CD4-positive, alpha-beta T cell treated with Interleukin-4 for 4 hours (primary cell): ENCODE results near the gene KLK1.
"Not testable (repeated sequence)": the region's sequence is repeated elsewhere in the genome, so short reads cannot be mapped to it uniquely, and the experiment has no call there.

ENCODE experiments used
- DNase-seq: peaks from one replicate; pipeline ENCODE4 v3.0.0-alpha.2; 2020

The KLK1 gene

DNA sequence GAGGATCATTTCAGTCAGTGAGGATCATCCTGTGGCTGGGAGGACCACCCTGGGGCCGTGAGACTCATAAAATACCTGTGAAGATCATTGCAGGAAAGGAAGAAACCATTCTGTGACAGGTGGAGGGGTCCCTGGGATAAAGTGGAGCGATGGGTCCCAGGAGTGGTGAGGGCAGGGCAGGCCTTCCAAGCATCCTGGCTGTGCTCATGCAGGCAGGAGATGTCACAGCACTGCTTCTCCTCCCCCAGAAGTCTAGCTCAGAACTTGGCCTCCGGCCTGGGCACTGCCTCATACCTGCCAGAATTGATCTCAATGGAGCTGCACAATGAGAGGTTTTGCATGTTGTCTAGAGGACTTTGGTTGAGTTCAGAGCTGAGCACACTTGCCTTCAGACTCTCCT, 11.1 kb downstream of the KLK1 start:
- DNase-seq: no peak

DNA sequence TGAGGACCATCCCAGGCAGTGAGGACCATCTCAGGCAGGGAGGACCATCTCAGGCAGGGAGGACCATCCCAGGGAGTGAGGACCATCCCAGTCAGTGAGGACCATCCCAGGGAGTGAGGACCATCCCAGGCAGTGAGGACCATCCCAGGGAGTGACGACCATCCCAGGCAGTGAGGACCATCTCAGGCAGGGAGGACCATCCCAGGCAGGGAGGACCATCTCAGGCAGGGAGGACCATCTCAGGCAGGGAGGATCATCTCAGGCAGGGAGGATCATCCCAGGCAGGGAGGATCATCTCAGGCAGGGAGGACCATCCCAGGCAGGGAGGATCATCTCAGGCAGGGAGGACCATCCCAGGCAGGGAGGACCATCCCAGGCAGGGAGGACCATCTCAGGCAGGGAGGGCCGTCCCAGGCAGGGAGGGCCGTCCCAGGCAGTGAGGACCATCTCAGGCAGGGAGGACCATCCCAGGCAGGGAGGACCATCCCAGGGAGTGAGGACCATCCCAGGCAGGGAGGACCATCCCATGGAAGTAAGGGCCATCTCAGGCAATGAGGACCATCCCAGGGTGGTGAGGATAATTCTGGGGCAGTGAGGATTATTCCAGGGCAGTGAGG, 11.9 kb downstream of the KLK1 start:
- not testable (repeated sequence) for DNase-seq

DNA sequence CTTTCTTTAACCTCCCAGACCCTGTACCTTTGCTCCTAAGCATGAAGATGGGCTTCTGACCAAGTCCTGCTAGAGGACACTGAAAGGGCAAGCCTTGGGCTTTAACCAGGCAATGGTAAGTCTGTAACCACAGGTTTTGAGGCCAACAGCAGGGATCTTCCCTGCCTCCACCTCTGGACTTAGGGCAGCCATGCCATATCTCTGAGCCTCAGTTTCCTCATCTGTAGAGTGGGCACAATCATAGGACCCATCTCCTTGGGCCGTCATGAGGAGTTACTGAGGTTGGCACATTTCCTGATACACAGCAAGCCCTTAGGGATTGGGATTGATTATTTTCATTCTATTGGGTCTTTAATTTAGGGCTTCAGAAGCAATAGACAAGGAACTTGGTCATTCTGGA, 14.7 kb downstream of the KLK1 start:
- no peak for DNase-seq

DNA sequence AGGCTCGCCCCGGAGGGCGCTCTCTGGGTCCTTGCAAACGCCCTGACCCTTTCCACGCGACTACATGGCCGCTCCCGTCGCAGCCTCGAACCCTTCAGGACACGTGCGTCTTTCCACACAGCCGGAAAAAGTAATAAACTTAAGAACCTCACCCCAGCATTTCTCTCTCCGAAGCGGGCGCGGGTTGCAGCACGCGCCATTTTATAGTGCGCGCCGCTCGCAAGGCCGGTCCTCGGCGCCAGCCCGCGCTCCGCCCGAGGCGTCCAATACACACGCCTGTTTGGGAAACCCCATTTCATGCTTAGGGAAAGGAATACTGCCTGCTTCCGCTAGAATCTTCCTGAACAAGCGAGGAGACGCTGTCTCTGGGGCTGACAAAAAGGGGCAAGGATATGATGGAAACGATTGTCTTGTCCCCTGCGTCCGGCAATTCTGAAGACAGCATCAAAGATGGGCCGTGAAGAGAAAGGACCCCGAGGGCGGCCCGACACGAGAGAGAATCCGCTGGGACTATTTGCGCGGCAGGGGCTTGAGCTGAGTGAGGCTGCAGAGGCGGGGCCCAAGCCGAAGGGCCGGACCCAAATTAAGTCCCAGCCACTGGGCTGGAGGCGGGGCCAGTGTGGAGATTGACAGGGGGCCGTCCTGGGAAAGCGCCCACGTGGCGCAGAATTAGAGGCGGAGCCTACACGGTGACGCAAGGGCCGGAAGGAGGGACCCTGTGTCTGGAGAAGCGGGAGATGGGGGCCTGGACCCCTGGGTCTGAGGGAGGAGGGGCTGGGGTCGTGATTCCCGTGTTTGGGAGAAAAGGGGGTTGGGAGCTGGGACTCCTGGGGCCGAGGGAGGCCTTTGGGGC, 18.9 kb downstream of the KLK1 start:
- peak; percentile 99 for DNase-seq

DNA sequence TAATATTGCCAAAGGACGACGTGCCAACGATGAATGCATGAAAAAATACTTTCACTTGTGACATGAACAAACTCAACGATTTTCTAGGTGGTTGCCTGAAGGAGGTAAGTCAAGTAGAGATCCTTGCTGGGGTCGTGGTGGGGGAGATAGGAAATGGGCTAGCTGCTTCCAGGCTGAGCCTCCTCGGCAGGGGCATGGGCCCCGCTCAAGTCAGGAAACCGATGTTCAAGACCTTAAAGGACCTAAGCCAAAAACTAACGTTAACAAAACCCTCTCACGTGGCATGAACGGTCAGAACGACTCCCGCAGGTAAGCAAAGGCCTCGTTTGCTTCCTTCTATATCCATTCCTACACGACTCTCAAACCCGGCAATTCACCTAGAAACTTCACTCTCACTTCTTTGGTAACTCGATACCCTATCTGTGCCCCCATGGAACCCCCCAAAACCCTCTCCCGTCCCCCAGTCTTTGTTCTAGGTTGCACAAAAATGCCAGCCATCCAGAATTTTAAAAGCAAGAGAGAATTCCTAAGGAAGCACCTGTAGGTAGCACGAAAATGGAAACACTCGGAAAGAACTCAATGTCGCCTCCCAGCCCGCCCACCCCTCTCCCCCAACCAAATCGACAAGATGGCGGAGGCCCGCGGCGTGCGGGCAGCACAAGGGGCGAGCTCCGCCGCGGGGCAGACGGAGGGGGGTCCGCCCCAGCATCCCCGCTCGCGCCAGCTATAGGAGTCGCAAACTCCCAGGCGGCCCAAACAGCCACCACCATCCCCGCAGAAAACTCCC, 19.8 kb downstream of the KLK1 start:
- no peak for DNase-seq

DNA sequence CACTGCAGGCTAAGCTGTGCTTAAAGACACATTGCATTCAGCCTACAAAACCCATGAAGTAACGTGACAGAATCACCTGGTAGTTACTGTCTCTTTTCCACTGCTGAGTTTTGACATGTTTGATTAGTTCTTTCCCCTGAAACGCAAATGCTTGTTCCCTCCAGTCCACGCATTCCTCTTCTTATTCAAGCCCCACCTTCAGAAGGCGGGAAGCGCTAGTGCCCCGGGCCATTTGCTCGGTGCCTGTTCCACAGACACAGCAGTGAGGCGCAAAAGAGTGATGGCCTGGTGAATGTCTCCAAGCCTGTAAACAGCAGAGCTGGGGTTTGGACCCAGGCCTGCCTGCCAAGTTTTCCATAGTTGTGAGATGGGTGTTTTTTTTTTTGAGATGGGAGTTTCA, 22.5 kb downstream of the KLK1 start:
- DNase-seq: no peak

DNA sequence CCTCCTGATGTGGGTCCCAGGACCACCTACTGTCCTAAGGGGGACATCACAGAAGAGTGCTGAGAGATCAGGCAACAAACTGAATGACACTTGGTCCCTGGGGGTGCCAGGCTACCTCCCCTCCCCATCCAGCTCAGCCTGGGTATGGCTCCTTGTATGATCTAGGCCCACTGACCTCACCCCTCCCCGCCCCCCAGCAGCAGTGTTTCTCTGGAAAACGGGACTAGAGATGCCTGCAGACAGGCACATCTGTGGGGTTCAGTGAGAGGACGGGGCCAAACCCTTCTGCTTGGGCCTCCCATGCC, 24.1 kb downstream of the KLK1 start:
- no peak for DNase-seq

DNA sequence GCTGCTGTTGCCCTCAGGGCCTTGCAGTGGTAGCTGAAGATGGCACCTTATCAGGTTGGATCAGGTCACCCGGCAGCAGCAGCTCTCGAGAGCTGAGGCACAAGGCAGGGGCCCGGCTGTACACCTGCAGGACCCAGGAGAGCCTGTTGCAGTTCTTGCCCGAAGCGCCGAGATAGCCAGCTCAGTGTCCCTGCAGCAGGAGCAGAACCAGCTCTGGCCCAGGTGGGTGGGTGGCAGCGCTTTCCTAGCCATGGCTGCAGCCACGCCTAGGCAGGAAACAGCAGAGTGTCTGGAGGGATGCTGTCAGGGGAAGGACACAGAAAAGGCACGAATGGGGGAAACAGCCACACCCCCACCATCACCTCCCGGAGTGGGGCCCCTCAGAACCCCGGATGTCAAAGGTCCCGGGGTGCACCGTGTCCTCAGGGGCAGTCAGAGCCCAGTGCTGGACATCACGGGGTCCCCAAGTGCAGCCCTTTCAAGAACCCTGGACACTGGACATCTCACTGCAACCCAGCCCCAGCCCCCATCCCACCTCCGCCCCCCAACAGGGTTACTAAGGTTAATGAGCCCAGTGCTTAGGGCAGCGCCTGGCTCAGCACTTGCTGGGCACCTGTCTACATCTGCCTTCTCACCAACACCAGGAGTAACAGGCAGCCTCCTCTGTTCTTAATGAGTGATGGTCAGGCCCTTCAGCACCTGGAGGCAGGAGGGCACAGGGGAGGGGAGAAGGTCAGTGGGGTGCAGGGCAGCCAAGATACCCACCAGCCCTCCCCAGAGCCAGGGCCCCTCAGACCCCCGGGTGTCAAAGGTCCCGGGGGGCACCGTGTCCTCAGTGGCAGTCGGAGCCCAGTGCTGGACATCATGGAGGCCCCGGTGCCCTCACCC, 24.7 kb downstream of the KLK1 start:
- no peak for DNase-seq

DNA sequence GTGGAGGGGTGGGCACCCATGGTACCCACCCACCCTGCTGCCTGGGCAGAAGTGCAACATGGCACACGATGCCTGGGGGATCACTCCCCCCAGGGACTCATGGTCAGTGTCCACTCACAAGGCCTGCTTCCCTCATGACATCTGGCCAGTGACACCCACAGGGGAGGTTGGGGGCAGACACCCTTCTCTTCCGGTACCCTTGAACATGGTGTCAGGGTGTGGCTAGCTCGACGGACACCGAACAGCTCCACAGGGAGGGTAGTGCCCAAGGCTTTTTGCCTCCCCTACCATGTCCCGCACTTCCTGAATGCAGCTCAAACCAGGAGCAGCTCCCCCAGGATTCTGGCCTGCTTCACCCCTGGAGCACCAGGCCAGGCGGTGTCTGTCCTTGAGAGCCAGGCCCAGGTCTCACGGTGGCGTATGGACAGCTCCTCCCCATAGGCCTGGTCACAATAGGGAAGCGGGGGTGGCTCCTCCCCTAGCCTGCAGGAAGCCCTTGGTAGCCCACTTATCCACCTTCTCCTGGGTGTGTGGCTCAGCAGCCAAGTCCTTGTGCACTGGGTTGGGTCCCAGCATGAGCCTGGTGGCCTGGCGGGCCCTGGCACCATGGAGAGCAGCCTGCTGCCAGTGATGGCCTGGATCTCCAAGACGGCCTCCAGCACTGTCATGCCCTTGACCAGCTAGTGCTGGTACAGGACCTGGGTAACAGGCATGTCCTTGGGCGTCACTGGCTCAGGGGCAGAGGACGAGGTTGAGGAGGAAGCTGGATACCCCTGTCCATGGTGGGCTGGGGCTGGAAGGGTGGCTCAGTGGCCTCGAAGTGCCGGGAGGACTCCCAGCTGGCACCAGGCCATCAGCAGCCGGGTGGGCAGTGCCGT, 25.6 kb downstream of the KLK1 start:
- no peak for DNase-seq

DNA sequence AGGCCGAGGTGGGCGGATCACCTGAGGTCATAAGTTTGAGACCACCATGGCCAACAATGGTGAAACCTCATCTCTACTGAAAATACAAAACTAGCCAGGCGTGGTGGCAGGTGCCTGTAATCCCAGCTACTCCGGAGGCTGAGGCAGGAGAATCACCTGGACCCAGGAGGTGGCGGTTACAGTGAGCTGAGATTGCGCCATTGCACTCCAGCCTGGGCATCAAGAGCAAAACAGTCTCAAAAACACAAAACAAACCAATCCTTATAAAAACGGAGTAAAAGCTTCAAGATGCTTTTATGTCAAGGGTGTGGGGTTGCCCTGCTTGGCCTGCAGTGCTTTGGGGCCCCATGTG, 26.2 kb downstream of the KLK1 start:
- no peak for DNase-seq

DNA sequence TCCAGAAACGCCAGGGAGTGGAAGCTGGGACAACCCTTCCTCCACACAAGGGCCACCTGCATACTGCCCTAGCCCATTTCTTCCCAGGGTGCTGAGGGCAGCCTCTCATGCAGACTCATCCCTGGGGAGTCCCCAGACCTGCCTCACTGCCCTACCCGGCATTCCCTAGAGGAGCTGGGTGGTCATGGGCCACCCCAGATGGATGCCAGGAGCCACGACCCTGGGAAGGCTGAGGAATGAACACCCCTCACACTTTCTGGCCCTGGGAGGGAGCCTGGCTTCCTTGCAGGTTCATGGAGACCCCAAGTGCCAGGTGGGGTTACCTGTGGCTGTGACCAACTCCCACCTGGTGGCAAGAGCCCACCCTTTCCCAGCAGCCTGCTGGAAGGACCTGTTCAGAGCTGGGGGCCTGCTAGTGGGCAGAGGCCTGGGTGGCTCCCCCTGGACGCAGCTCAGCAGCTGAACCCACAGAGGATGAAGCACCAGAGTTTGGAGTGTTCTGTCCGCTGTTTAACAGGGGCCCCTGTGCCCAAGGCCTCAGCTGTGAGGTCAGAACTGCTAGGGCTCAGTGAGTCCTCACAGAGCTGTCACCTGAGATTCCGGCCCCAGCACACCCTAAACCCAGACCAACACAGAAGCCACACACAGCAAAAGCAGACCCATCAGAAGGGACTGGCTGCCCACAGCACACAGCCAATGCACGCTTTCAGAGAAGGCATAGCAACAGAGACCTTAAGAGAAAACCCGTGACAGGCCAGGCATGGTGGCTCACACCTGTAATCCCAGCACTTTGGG, 26.8 kb downstream of the KLK1 start:
- no peak for DNase-seq

DNA sequence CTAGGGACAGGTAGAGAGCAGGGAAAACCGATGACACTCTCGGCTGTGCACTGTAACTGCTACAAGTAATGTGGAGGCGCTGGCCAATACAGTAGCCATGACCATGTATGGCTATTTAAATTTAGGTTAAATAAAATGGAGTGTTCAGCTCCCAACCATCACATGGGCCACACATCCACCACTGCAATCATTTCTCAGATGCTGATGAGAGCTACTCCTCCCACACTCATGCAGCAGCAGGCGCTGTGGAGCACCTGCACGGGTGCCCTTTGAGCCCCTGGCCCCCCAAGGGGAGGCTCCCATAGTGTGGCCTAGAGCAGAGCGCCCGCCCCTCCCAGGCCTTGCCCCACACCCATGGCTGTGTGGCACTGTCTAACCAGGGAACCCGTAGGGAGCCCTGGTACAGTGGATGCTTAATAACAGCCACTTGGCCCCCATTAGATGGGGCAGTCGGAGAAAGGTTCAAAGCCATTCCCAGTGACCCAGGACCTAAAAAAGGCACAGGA, 27.4 kb downstream of the KLK1 start:
- DNase-seq: no peak

DNA sequence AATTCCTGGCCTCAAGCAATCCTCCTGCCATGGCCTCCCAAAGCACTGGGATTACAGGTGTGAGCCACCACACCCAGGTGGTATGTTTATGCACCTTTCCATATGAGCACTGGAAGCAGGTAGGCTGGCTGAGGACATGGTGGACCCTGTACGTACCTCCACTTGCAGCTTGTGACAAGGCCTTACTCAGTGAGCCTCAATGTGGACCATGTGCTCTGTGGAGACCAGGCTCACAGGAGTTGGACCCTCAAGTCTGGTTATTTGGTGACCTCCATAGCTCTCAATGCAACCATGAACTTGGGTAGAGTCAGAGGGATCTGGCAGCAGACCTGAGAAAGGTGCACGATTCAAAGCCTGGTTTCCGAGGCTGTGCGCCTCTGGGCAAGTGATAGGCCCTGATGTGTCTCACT, 27.9 kb downstream of the KLK1 start:
- DNase-seq: no peak

DNA sequence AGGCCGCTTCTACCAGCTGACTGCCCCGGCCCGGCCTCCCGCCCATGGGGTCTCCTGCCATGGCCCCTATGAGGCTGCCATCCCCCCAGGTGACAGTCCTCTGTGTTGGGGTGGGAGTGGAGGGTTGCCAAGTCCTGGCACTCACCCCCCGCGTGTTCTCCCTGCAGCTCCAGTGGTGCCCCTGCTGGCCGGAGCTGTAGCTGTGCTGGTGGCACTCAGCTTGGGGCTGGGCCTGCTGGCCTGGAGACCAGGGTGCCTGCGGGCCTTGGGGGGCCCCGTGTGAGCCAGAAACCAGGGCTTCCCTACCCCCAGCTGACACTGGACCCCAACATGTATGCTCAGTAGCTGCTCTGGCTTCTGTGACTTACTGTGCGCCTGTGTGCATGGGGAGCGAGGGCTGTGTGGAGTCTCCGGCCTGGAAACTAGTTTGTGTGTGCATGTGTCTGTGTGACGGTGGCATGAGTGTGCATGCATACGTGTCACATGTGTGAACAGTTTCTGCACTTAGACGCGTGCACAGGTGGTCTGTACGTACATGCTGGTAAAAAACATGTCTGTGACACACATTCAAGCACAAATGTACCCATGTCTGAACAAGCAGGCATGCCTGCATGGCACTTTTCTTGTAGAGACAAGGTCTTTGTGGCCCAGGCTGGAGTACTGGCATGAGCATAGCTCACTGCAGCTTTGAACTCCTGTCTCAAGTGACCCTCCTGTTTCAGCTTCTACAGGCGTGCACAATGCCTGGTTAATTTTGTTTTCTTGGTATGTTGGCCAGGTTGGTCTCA, 28.5 kb downstream of the KLK1 start:
- no peak for DNase-seq

DNA sequence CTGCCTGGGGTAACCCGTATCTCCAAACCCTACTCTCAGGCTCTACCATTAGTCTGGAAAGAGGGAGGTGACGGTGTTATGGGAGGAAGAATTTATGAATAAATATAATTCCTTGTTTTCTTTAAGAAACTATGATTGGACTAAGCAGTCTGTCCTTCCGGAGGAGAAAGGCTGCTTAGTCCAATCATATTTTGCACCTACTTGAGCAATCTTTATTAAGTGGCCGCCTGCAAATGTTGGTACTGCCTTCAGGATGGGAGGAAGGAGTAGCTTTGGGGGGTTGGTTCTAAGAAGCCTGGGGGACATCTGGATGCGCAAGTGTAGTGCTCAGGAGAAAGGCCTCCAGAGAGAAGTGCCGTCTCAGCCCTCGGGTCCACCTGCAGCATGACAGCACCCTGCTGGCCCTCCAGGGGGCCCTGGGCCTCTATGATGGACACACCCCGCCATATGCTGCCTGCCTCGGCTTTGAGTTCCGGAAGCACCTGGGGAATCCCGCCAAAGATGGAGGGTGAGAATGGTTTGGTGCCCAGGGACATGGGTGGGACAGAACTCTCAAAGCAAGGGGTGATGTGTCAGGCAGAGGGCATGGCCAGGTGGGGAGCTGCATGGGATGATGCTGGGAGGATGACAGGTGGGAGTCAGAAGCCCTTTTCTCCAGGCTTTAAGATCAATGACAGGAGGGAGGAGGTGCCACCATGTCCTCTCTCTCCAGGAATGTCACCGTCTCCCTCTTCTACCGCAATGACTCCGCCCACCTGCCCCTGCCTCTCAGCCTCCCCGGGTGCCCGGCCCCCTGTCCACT, 29.3 kb downstream of the KLK1 start:
- no peak for DNase-seq

DNA sequence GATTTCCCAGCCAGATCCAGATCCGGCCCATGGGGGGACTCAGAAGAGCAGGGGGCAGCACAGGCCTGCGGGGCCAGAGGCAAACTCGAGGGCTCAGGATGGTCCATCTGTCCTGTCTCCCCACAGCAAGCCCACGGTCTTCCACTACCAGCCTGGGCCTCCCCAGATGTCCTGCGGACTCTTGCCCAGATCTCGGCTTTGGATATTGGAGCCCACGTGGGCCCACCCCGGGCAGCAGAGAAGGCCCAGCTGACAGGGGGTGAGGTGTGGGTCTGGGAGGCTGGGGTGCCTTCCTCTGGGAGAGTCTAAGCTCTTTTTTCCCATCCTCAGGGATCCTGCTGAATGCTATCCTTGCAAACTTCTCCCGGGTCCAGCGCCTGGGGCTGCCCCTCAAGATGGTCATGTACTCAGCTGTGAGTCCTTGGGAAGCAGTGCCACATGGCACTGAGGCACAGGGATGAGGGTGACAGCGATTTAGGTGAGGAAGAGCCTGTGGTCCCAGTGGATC, 30.0 kb downstream of the KLK1 start:
- no peak for DNase-seq

DNA sequence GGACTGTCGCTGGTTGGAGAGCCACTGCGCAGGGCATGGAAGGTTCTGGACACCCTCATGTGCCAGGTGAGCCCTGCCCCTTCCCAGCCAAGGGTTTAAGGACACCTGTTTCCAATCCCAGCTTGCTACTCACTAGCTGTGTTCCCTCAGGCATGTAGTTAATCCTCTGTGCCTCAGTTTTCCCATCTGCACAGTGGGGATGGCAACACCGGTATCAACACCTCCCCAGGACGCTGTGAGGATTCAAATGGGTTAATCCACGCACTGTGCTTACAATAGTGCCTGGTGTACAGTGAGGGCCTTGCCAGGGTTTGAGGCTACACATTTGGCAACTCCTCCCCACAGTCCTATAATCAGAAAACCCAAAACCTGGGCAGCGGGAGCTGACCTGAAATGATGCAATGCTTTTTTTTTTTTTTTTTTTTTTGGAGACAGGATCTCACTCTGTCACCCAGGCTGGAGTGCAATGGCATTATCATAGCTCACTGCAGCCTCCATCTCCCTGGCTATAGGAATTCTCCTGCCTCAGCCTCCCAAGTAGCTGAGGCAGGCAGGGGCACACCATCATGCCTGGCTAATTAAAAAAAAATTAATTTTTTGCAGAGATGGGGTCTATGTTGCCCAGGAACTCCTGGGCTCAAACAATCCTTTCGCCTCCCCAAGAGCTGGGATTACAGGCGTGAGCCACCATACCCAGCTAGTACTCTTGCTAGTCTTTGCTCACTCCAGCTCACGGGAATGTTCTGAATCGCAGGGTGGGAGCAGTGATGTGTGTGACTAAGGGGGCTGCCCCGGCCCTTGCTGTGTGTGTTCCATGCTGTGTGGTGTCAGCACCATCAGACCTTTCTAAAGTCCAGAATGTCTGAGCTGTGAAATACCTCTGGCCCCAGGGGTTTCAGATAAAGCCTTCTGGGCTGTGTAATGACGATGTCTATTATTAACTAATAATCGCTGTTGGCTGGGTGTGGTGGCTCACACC, 31.0 kb downstream of the KLK1 start:
- DNase-seq: no peak
